Measurements from ENCODE around the gene S1PR4. TPM values are rescaled to one million over a fixed set of nuclear protein-coding genes. Genes with fewer than 3 reads are reported as not detected.
"Not testable (repeated sequence)": the region's sequence is repeated elsewhere in the genome, so short reads cannot be mapped to it uniquely, and the experiment has no call there.

S1PR4 gene
- total and polyA plus RNA-seq, 9 of the 15 experiments (the other 6 are each of a cell fraction or from before 2014, with no cell fraction given): 0.27 TPM; not detected in 8

DNA sequence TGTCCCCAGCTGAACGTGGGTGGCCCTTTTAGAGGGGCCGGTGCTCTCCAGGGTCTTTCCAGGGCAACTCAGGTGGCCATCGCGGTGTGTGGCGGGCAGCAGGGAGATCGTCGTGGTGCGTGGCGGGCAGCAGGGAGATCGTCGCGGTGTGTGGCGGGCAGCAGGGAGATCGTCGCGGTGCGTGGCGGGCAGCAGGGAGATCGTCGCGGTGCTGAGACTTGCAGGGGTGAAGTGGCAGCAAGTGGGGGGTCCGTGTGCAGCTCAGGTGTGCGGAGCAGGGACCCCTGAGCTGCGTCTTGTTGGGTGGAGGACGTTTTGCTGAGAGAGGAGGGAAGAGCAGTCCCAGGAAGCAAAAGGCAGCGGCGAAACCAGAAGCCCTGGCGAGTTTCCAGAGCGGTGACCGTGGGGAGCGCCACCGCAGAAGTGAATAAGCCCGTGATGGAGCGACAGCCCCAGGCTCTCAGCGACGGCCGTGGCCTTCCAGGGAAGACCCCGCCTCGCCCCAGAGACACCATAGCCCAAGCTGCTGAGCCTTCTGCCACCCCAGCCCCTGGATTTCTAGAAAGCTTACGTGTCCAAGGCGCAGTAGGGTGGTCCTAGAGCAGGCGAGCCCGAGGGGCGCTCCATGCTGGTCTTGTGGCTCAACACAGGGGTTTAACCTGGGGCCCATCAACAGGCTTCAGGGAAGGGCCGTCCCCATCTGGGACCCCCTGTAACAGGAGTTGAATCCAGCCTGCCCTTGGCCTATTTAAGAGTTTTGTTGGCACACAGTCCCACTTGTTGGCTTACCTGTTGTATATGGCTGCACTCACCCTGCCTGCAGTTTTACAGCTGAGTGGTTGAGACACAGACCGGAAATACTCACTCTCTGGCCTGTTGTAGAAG, 12.6 kb downstream of the S1PR4 start (continued):
- no peak for TF ChIP-seq TCF7L2 (IDR thresholded peaks at IDR 0.05; ENCODE audit: low read depth, low read length)
- TF ChIP-seq, protein P1, sequence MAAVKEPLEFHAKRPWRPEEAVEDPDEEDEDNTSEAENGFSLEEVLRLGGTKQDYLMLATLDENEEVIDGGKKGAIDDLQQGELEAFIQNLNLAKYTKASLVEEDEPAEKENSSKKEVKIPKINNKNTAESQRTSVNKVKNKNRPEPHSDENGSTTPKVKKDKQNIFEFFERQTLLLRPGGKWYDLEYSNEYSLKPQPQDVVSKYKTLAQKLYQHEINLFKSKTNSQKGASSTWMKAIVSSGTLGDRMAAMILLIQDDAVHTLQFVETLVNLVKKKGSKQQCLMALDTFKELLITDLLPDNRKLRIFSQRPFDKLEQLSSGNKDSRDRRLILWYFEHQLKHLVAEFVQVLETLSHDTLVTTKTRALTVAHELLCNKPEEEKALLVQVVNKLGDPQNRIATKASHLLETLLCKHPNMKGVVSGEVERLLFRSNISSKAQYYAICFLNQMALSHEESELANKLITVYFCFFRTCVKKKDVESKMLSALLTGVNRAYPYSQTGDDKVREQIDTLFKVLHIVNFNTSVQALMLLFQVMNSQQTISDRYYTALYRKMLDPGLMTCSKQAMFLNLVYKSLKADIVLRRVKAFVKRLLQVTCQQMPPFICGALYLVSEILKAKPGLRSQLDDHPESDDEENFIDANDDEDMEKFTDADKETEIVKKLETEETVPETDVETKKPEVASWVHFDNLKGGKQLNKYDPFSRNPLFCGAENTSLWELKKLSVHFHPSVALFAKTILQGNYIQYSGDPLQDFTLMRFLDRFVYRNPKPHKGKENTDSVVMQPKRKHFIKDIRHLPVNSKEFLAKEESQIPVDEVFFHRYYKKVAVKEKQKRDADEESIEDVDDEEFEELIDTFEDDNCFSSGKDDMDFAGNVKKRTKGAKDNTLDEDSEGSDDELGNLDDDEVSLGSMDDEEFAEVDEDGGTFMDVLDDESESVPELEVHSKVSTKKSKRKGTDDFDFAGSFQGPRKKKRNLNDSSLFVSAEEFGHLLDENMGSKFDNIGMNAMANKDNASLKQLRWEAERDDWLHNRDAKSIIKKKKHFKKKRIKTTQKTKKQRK (IDR thresholded peaks at IDR 0.05; ENCODE audit: borderline replicate concordance, low read depth, low read length): no peak
- TF ChIP-seq, protein P2, sequence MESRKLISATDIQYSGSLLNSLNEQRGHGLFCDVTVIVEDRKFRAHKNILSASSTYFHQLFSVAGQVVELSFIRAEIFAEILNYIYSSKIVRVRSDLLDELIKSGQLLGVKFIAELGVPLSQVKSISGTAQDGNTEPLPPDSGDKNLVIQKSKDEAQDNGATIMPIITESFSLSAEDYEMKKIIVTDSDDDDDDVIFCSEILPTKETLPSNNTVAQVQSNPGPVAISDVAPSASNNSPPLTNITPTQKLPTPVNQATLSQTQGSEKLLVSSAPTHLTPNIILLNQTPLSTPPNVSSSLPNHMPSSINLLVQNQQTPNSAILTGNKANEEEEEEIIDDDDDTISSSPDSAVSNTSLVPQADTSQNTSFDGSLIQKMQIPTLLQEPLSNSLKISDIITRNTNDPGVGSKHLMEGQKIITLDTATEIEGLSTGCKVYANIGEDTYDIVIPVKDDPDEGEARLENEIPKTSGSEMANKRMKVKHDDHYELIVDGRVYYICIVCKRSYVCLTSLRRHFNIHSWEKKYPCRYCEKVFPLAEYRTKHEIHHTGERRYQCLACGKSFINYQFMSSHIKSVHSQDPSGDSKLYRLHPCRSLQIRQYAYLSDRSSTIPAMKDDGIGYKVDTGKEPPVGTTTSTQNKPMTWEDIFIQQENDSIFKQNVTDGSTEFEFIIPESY (CRISPR knock-in tag; IDR thresholded peaks at IDR 0.05): peak; percentile 94
- TF ChIP-seq SREBF1 (IDR thresholded peaks at IDR 0.05; ENCODE audit: borderline replicate concordance, low read depth, low read length): no peak
- TF ChIP-seq, protein P3, sequence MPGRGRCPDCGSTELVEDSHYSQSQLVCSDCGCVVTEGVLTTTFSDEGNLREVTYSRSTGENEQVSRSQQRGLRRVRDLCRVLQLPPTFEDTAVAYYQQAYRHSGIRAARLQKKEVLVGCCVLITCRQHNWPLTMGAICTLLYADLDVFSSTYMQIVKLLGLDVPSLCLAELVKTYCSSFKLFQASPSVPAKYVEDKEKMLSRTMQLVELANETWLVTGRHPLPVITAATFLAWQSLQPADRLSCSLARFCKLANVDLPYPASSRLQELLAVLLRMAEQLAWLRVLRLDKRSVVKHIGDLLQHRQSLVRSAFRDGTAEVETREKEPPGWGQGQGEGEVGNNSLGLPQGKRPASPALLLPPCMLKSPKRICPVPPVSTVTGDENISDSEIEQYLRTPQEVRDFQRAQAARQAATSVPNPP (IDR thresholded peaks at IDR 0.05; ENCODE audit: borderline replicate concordance, insufficient read depth, insufficient read length): no peak
- no peak for TF ChIP-seq RFX5 (IDR thresholded peaks at IDR 0.05; ENCODE audit: low read depth, low read length)
- TF ChIP-seq NCOA4 (IDR thresholded peaks at IDR 0.05; ENCODE audit: partially characterized antibody): no peak
- TF ChIP-seq ADNP (tag; IDR thresholded peaks at IDR 0.05): no peak

DNA sequence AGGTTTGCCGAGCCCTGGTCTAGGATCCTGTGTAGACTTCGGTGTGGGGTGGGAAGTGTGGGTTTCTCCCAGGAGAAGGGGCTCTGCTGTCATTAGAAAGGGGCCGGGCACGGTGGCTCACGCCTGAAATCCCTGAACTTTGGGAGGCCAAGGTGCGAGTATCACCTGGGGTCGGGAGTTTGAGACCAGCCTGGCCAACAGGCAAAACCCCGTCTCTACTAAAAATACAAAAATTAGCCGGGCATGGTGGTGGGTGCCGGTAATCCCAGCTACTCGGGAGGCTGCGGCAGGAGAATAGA, 13.2 kb downstream of the S1PR4 start:
- Histone ChIP-seq H3K79me2 (ENCODE audit: control insufficient read depth, insufficient read depth, low read length) (peaks cover 82% of the 10 kb centered on the region), H3K36me3 (ENCODE audit: control insufficient read depth, insufficient read depth, low read length) (peaks cover 83% of the 10 kb centered on the region; the same call in 2 of the 3 replicates), H3K4me1 (replicated peaks in 1 of 2; ENCODE audit: control insufficient read depth in 2 of 2, insufficient read depth in 2 of 2, low read length in 2 of 2) (peaks cover 21 to 95% of the 10 kb centered on the region in 2 experiments), H4K20me1 (replicated peaks; ENCODE audit: control insufficient read depth, insufficient read depth, low read length) (peaks cover 30% of the 10 kb centered on the region; the same call in 1 of the 2 replicates), H3K9ac (ENCODE audit: insufficient read depth in 1 of 2, low read depth in 2 of 2, low read length in 2 of 2) (peak overlapping the region in 1 of 2 experiments; percentile 47; a peak in 2 of 4 replicates)
- POLR2A ChIA-PET: interaction anchor here (1.2 kb wide), 1 partner anchor 12 kb away, joined by 4 read pairs; no protein-coding TSS in a partner anchor
- DNase-seq (ENCODE audit: extremely low read depth in 1 of 4, low spot score in 3 of 4); H3K4me2 ChIP-seq (ENCODE audit: insufficient read depth, low read length); in situ Hi-C loops (cut with MboI); ATAC-seq; intact Hi-C loops (cut with micrococcal nuclease); CTCF ChIA-PET (ENCODE audit: low intra/inter-chr PET ratio); H3K9me1 ChIP-seq (ENCODE audit: control insufficient read depth, insufficient read depth, low read length); H3K27me3 ChIP-seq (ENCODE audit: control insufficient read depth in 2 of 2, insufficient read depth in 2 of 2, low read length in 2 of 2); H3K27ac ChIP-seq (ENCODE audit: extremely low read depth, low read depth, low read length); H3K9me3 ChIP-seq (replicated peaks; ENCODE audit: control insufficient read depth, insufficient read depth, low read depth, low read length); FAIRE-seq; H3K4me3 ChIP-seq; BruUV-seq (replicated peaks); H2AFZ ChIP-seq (ENCODE audit: low read depth, low read length): not testable (repeated sequence)
- WGBS (ENCODE audit: insufficient coverage, low coverage, missing lambda C conversion rate): 90% methylated on average over 8 of the region's 12 CpGs

Measured in K562 (cell line).